SK-N-SH (cell line): Measurements from ENCODE around the gene ULBP1. TPM values are rescaled to one million over a fixed set of nuclear protein-coding genes. Genes with fewer than 3 reads are reported as not detected.
"Not testable (repeated sequence)": the region's sequence is repeated elsewhere in the genome, so short reads cannot be mapped to it uniquely, and the experiment has no call there.

Experiments
- CTCF ChIA-PET: fragments of 300-600, 350-600 bp; formaldehyde crosslinking; extraction: SDS; loops from one replicate; lab custom pipeline; 2021; lab: Yijun Ruan, JAX
- POLR2A ChIA-PET: fragments of 350-600 bp; sonication (Branson Sonifier 250); formaldehyde crosslinking; extraction: SDS; loops from one replicate; lab custom pipeline; 2020; ENCODE audit warnings: antibody characterized with exemption, inconsistent platforms; lab: Yijun Ruan, JAX
- DNase-seq: peaks from one replicate; pipeline ENCODE4 v3.0.0; 2012
- H2AFZ ChIP-seq: fragments of 200-600 bp; sonication (generic); 2 replicates; pipeline ENCODE4 v1.8.1; 2016; ENCODE audit warnings: antibody characterized with exemption, mild to moderate bottlenecking, low read depth
- H3F3A ChIP-seq: fragments of 200-600 bp; sonication (generic); replicated peaks from 2 replicates; pipeline ENCODE3; 2016; ENCODE audit warnings: antibody characterized with exemption, mild to moderate bottlenecking; ENCODE audit not compliant: insufficient read depth
- H3K27ac ChIP-seq, 2 experiments: fragments of 200-500 bp in 1 of 2; fragments of 200-600 bp in 1 of 2; sonication (Bioruptor generic) in 1 of 2; sonication (generic), shearing (Covaris generic) in 1 of 2; 2 replicates each; pipeline versions ENCODE4 v1.5.1 to v1.6.1; 2014 to 2016; ENCODE audit warnings: low read depth in 2 of 2, inconsistent platforms in 1 of 2, low read length in 1 of 2, mild to moderate bottlenecking in 1 of 2, mixed read lengths in 1 of 2
- H3K27me3 ChIP-seq: fragments of 200-600 bp; sonication (generic), shearing (Covaris generic); 2 replicates; pipeline ENCODE4 v1.6.1; 2016; ENCODE audit warnings: mixed run types; ENCODE audit not compliant: insufficient read depth
- H3K36me3 ChIP-seq, 2 experiments: fragments of 200-500 bp in 1 of 2; fragments of 200-600 bp in 1 of 2; sonication (Bioruptor generic) in 1 of 2; sonication (generic) in 1 of 2; replicated peaks in 1 of 2; 2 replicates each; pipeline versions ENCODE3 to v1.5.1; 2014 to 2016; ENCODE audit warnings: low read length in 1 of 2, mild to moderate bottlenecking in 1 of 2; ENCODE audit not compliant: insufficient read depth in 2 of 2, control insufficient read depth in 1 of 2
- H3K4me1 ChIP-seq, 2 experiments: fragments of 200-500 bp in 1 of 2; fragments of 200-600 bp in 1 of 2; sonication (Bioruptor generic) in 1 of 2; sonication (generic), shearing (Covaris generic) in 1 of 2; 2 replicates each; pipeline versions ENCODE4 v1.5.1 to v1.6.1; 2014 to 2016; ENCODE audit warnings: low read depth in 1 of 2, low read length in 1 of 2, mixed run types in 1 of 2; ENCODE audit not compliant: insufficient read depth in 2 of 2, control insufficient read depth in 1 of 2
- H3K4me2 ChIP-seq: fragments of 200-600 bp; sonication (generic), shearing (Covaris generic); 2 replicates; pipeline ENCODE4 v1.6.1; 2017; ENCODE audit warnings: mixed run types
- H3K4me3 ChIP-seq, 2 experiments: fragments of 200-500 bp in 1 of 2; fragments of 200-600 bp in 1 of 2; sonication (Bioruptor generic) in 1 of 2; sonication (generic), shearing (Covaris generic) in 1 of 2; 2 replicates each; pipeline versions ENCODE4 v1.5.1 to v1.8.1; 2014 to 2016; ENCODE audit warnings: low read depth in 2 of 2, inconsistent platforms in 1 of 2, low read length in 1 of 2, mild to moderate bottlenecking in 1 of 2, mixed read lengths in 1 of 2, moderate library complexity in 1 of 2
- H3K79me2 ChIP-seq: fragments of 200-600 bp; sonication (generic); 2 replicates; pipeline ENCODE4 v1.8.1; 2017; ENCODE audit warnings: mild to moderate bottlenecking; ENCODE audit not compliant: insufficient read depth
- H3K9ac ChIP-seq: fragments of 200-600 bp; sonication (generic); 2 replicates; pipeline ENCODE4 v1.6.1; 2017; ENCODE audit warnings: mixed run types
- H3K9me2 ChIP-seq: fragments of 200-600 bp; sonication (generic); 2 replicates; pipeline ENCODE4 v1.6.1; 2017; ENCODE audit warnings: mixed run types
- H3K9me3 ChIP-seq: fragments of 200-600 bp; sonication (generic); 2 replicates; pipeline ENCODE4 v1.6.1; 2017; ENCODE audit warnings: mixed run types, mild to moderate bottlenecking, moderate library complexity
- H4K20me1 ChIP-seq: fragments of 200-600 bp; sonication (generic); 2 replicates; pipeline ENCODE4 v1.6.1; 2017; ENCODE audit warnings: mild to moderate bottlenecking, mixed run types; ENCODE audit not compliant: insufficient read depth
- CHD2 ChIP-seq: fragments of 150-350 bp; IDR thresholded peaks from 2 replicates; pipeline ENCODE4 v1.6.1; 2018; ENCODE audit warnings: low read length; ENCODE audit not compliant: partially characterized antibody
- FOXM1 ChIP-seq: IDR thresholded peaks from 2 replicates; pipeline ENCODE4 v1.4.0; 2012; ENCODE audit warnings: low read depth, mild to moderate bottlenecking
- IRF3 ChIP-seq: fragments of 150-350 bp; IDR thresholded peaks from 2 replicates; pipeline ENCODE4 v1.6.1; 2016; ENCODE audit warnings: mild to moderate bottlenecking, low read depth, low read length
- NRF1 ChIP-seq: IDR thresholded peaks from 2 replicates; pipeline ENCODE4 v1.6.1; 2012; ENCODE audit warnings: low read depth, mild to moderate bottlenecking, low read length
- RAD21 ChIP-seq: IDR thresholded peaks from 2 replicates; pipeline ENCODE4 v1.6.1; 2012; ENCODE audit warnings: mild to moderate bottlenecking, low read length
- RCOR1 ChIP-seq: fragments of 150-350 bp; IDR thresholded peaks from 2 replicates; pipeline ENCODE4 v1.6.1; 2017; ENCODE audit warnings: antibody characterized with exemption, low read length
- TCF12 ChIP-seq: IDR thresholded peaks from 2 replicates; pipeline ENCODE4 v1.4.0; 2012
- USF1 ChIP-seq: IDR thresholded peaks from 2 replicates; pipeline ENCODE4 v1.4.0; 2012; ENCODE audit warnings: low read depth, borderline replicate concordance
- WGBS: methylation state at CpG from one replicate; pipeline ENCODE4 v1.1.6; 2017; ENCODE audit warnings: low lambda C conversion rate; 5-methylcytosine and 5-hydroxymethylcytosine counted together
- polyA plus RNA-seq, 3 experiments: library from polyadenylated mRNA; depleted of rRNA; stranded (reverse); fragments of >200 nt; gene quantifications; 2 replicates each; pipeline ENCODE4 v1.2.3, GENCODE V29; 2012

Gene ULBP1
- polyA plus RNA-seq, 1 of the 3 experiments (the other 2 are of a cell fraction) = 0.02 TPM

DNA sequence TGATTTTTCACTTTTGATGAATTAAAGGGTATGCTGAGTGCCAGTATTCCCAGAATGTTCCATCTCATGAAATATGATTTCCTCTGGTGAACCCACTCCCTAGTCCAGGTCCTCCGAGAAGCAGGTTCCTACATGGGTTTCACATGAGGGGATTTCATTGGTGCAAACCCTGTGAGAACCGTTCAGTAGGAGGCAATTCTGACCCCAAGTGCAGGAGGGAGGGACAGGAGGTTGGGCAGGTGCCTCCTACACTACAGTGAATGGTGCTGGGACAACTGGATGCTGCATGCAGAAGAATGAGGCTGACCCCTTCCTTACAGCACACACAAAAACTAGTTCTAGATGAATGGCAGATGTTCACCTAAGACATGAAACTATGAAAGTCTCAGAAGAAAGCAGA lies 27.0 kb upstream of the ULBP1 start:
- no peak overlapping the region for H3K4me2 ChIP-seq
- no peaks in the 10 kb centered on the region for H3K36me3 ChIP-seq
- peaks cover 7% of the 10 kb centered on the region for H3F3A ChIP-seq
- no peaks in the 10 kb centered on the region for H3K9me3 ChIP-seq
- no peaks in the 10 kb centered on the region for H3K9me2 ChIP-seq
- CTCF ChIA-PET = interaction anchor here (1.2 to 2.1 kb wide), 3 partner anchors 80 to 879 kb away, joined by 3 to 11 read pairs (median 3); no protein-coding TSS in a partner anchor
- no peak overlapping the region for H3K9ac ChIP-seq
- 5% methylated on average over 2 of the region's 2 CpGs for WGBS
- H4K20me1 ChIP-seq = no peaks in the 10 kb centered on the region
- no peak for TF ChIP-seq USF1
- POLR2A ChIA-PET = no interaction called here
- H3K4me3 ChIP-seq = no peak overlapping the region
- H3K79me2 ChIP-seq = no peaks in the 10 kb centered on the region
- peaks cover 0 to 6% of the 10 kb centered on the region in 2 experiments; a peak in 1 of 4 replicates for H3K4me1 ChIP-seq
- H3K27ac ChIP-seq = no peak overlapping the region
- H3K27me3 ChIP-seq = peaks cover 48% of the 10 kb centered on the region
- H2AFZ ChIP-seq = no peak overlapping the region
- DNase-seq = no peak

DNA sequence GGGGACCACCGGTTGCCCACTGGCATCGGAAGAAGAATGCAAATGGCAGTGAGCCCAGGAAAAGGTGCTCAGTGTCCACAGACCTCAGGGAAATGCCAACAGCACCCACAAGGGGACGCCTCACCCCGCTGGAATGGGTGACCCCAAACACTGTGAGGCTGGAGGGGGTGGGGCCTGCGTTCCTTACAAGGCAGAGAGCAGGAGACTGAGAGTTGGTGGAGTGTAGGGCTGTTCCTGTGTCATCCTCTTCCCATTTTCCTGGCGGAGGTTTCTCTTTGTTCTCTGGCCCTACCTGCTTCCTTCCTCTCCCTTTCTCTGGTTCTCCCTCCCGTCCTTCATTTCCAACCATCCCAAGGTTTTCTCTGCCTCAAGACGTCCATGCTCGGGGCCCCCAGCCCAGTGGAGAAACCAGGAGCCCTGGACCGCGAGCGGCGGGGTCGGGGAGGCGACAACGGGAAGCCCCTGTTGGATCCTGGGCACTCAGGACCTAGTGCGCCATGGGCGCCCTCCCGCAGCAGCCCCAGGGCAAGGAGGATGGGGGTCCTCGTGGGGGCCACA lies 25.7 kb upstream of the ULBP1 start:
- Histone ChIP-seq H3K27me3 (peaks cover 48% of the 10 kb centered on the region), H3K4me3 (peak overlapping the region in 1 of 2 experiments; percentile 43; a peak in 2 of 4 replicates), H2AFZ (peak overlapping the region; percentile 70; the same call in 1 of the 2 replicates), H3K4me2 (peak overlapping the region; percentile 79)
- POLR2A ChIA-PET, H3K27ac ChIP-seq, H3K9ac ChIP-seq, H3K36me3 ChIP-seq, DNase-seq, H4K20me1 ChIP-seq, H3K9me3 ChIP-seq, H3K9me2 ChIP-seq, H3F3A ChIP-seq, CTCF ChIA-PET, H3K4me1 ChIP-seq, H3K79me2 ChIP-seq: not testable (repeated sequence)
- WGBS = 2% methylated on average over 12 of the region's 20 CpGs

DNA sequence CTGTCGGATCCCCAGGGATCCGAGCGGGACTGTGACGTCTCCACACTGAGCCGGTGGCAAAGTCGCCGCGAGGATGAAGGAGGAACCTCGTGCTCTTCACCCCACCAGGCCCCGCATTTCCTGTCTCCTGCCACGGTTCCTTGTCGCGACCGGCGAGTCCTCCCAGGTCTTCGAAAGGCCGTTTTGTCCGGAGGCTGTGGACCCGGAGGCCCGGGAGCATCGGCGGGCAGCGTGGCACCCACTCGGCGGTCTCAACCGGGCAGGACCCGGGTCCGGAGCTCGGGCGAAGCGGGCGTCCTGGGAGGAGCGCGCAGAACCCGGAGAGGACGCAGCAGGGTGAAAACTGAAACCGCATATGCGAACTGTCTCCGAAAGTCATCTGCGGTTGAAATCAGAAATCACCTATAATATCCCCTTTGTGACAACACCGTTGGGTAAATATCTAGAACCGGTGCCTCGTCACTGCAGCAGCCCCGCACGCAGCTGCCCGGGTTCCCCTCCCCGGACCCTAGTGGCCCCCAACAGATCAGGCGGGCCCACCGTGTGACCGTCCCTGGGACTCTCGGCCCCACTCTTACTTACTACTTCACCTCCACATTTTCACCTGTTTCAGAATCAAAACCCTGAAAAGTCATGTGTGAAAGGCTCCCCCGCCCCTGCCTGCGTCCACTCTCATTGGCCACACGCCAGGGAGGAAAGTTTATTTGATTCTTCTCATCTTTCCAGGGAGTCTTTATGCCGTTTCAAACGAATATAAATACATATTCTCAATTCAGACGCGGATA lies 25.0 kb upstream of the ULBP1 start:
- H3F3A ChIP-seq = peaks cover 6% of the 10 kb centered on the region
- peak overlapping the region; percentile 43 to 56 for H3K4me3 ChIP-seq
- peaks cover 48% of the 10 kb centered on the region for H3K27me3 ChIP-seq
- no peak overlapping the region for H3K9ac ChIP-seq
- H3K79me2 ChIP-seq = no peaks in the 10 kb centered on the region
- H3K4me2 ChIP-seq = peak overlapping the region; percentile 79
- POLR2A ChIA-PET = no interaction called here
- H3K9me3 ChIP-seq = no peaks in the 10 kb centered on the region
- CTCF ChIA-PET = no interaction called here
- H4K20me1 ChIP-seq = no peaks in the 10 kb centered on the region
- WGBS = 3% methylated on average over 21 of the region's 58 CpGs
- H3K27ac ChIP-seq = no peak overlapping the region
- peak; percentile 47 for DNase-seq
- TF ChIP-seq RAD21 (no peak), IRF3 (no peak), USF1 (no peak), RCOR1 (no peak), TCF12 (no peak), CHD2 (no peak), NRF1 (no peak), FOXM1 (no peak)
- TF ChIP-seq, all 33 proteins: peak for 0
- Histone ChIP-seq H3K9me2 (no peaks in the 10 kb centered on the region), H3K36me3 (no peaks in the 10 kb centered on the region), H2AFZ (peak overlapping the region; percentile 70; the same call in 1 of the 2 replicates), H3K4me1 (peaks cover 0 to 8% of the 10 kb centered on the region in 2 experiments; a peak in 1 of 4 replicates)
